Measurements from ENCODE around the gene GCK. TPM values are rescaled to one million over a fixed set of nuclear protein-coding genes. Genes with fewer than 3 reads are reported as not detected.
"Not testable (repeated sequence)": the region's sequence is repeated elsewhere in the genome, so short reads cannot be mapped to it uniquely, and the experiment has no call there.

The GCK gene
- total RNA-seq, 2 donors from 2014 or later, result 0.51 to 0.81 TPM

- intact Hi-C loops (cut with DNase I), result loop anchor here in 1 of 2 donors (5.0 kb wide), 1 partner anchor 113 kb away; no protein-coding TSS in a partner anchor
- DNase-seq (ENCODE audit: low spot score), result no peak
These were observed 994 bp upstream of the GCK start for GRCh38 chr7:44189993-44190872.

DNA sequence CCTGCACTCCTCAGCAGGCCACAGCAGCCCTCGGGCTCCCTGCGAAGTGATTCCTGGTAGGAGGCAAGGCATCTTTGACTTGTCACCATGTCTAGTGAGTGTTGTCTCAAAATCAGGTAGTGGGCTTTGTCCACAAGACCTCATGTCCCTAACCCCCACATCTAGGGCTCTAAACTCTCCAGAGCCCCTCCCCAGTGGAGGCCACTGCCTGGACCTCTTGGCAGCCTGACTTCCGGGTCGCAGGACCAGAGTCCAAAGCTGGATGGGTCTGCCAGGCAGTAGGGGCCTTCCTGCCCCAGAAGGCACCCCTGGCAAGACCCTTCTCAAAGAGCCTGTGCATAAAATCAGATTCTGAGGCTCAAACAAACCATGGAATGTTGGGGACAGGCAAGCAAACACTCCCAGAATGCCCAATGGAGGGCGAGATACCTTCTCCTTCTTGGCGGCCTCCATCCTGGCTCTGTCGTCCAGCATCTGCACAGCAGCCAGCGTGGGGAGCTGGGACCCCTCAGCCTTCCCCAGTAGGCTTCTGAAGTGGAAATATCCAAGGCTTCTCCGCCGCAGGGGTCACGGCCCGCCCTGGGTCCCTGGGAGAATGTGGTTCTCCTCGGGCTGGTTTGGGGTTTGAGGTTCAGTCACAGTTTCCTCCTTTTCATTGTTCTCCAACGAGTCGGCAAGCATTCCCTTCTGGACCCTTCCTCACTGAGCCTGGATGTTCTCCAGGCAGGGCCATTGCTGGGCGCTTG is 586 bp downstream of the GCK start:
- DNase-seq (ENCODE audit: low spot score), result no peak
- intact Hi-C loops (cut with DNase I), result no loop called here

GRCh38 chr7:44187636-44188416 is 1.4 kb downstream of the GCK start:
- DNase-seq (ENCODE audit: low spot score), result no peak
- intact Hi-C loops (cut with DNase I), result no loop called here

GRCh38 chr7:44186736-44187135 is 2.5 kb downstream of the GCK start:
- intact Hi-C loops (cut with DNase I), result no loop called here
- DNase-seq (ENCODE audit: low spot score), result no peak

GRCh38 chr7:44185729-44186128 is 3.5 kb downstream of the GCK start:
- no peak for DNase-seq (ENCODE audit: low spot score)
- intact Hi-C loops (cut with DNase I), result no loop called here

DNA sequence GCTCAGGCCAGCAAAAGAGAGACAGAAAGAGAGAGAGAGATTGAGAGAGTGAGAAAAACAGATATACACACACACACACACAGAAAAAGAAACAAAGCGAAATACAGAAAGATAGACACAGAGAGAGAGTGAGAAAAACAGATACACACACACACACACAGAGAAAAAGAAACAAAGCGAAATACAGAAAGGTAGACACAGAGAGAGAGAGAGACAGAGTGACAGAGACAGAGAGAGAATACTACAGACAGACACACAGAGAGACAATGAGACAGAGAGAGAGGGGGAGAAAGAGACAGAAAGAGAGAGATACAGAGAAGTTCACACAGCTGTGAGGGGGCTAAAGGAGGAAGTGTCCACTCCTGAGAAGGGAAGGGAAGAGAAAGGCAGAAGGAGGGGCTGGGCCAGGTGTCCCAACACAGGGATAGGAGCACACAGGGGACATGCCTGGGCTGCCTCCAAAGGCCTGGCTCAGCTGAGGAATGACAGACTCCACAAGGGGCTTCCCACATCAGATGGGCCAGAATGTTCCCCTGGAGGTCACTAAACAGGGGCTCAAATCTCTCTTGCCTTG is 4.3 kb downstream of the GCK start:
- intact Hi-C loops (cut with DNase I), result loop anchor here in 1 of 2 donors (1.0 kb wide), 1 partner anchor 32 kb away; no protein-coding TSS in a partner anchor
- no peak for DNase-seq (ENCODE audit: low spot score)

- intact Hi-C loops (cut with DNase I), result loop anchor here in 1 of 2 donors (1.0 kb wide), 1 partner anchor 33 kb away; no protein-coding TSS in a partner anchor
- no peak for DNase-seq (ENCODE audit: low spot score)
These were observed 4.9 kb downstream of the GCK start for GRCh38 chr7:44184206-44184872.

GRCh38 chr7:44183386-44183785 is 5.9 kb downstream of the GCK start:
- intact Hi-C loops (cut with DNase I), result no loop called here
- no peak for DNase-seq (ENCODE audit: low spot score)

- intact Hi-C loops (cut with DNase I), result no loop called here
- no peak for DNase-seq (ENCODE audit: low spot score)
These were observed 6.4 kb downstream of the GCK start for GRCh38 chr7:44182827-44183226.

DNA sequence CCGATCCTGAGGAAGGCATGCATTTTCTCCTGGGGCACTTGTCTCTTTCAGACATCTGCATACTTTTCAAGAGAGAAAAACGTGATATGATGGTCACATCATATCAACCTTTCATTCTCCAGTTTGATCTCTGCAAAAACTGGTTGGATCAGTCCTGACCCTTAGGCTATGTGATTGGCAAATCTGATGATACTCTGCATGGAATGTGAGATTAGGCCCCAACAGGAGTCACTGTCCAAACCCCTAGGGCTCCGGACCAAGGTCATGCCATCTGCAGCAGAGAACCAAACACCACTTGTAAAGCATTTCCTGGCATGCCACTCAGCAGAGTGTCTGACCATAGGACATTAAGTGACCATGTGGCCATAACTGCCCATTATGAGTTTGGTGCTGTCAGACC is 8.6 kb downstream of the GCK start:
- intact Hi-C loops (cut with DNase I), result no loop called here
- no peak for DNase-seq (ENCODE audit: low spot score)

DNA sequence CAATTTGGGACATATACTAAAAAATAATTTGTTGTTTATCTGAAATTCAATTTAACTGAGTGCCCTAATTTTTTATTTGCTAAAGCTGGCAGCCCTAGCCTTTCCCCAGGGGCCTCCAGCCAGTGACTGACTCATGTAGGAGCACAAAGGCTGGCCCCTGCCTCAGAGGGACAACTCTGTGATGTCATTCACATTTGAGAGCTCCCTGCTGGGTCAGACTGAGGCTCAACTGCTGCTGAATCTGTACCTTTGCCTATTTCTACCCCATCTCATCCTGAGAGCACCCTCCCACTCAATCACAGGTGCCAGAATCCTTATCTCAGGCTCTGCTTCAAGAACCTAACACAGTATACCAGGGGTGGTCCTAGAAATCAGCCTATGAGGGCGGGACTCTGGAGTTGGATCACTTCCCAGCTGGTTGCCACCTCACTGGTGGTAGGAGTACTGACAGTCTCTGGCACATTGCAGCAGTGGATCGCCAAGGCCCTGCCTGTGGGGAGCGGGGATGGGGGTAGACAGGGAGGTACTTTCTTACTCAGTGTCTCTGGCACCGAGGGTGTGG is 11.6 kb downstream of the GCK start:
- no peak for DNase-seq (ENCODE audit: low spot score)
- intact Hi-C loops (cut with DNase I), result no loop called here

GRCh38 chr7:44176486-44176885 is 12.8 kb downstream of the GCK start:
- no peak for DNase-seq (ENCODE audit: low spot score)
- intact Hi-C loops (cut with DNase I), result no loop called here

GRCh38 chr7:44175730-44176129 is 13.5 kb downstream of the GCK start:
- intact Hi-C loops (cut with DNase I), result no loop called here
- peak; percentile 38 for DNase-seq (ENCODE audit: low spot score)

DNA sequence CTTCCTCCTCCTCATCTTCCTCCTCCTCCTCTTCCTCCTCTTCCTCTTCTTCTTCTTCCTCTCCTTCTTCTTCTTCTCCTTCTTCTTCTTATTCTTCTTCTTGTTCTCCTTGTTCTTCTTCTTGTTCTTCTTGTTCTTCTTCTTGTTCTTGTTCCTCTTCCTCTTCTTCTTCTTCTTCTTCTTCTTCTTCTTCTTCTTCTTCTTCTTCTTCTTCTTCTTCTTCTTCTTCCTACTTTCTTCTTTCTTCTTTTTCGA is 14.6 kb downstream of the GCK start:
- intact Hi-C loops (cut with DNase I); DNase-seq (ENCODE audit: low spot score): not testable (repeated sequence)

GRCh38 chr7:44173911-44174693 is 15.1 kb downstream of the GCK start:
- intact Hi-C loops (cut with DNase I), result no loop called here
- no peak for DNase-seq (ENCODE audit: low spot score)

DNA sequence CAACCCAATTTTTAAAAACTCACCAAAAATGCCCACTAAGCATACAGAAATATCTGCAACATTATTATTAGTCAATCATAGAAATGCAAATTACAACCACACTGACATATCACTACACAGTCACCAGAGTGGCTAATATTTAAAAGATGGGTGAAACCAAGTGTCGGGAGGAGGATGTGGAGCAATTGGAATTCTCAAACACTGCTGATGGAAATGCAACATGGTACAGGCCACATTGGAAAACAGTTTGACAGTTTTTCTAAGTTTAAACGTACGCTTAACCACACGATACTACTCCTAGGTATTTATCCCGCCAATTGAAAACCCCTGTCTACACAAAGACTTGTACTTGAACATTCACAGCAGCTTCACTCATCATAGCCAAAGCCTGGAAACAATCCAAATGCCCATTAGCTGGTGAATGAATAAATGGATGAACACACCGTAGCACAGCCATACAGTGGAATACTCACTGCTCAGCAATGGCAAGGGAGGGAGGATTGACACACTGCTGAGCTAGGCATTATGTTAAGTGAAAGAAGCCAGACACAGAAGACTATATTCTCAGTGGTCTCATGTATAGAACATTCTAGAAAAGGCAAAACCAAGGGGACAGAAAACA is 16.3 kb downstream of the GCK start:
- DNase-seq (ENCODE audit: low spot score), result no peak
- intact Hi-C loops (cut with DNase I), result no loop called here

DNA sequence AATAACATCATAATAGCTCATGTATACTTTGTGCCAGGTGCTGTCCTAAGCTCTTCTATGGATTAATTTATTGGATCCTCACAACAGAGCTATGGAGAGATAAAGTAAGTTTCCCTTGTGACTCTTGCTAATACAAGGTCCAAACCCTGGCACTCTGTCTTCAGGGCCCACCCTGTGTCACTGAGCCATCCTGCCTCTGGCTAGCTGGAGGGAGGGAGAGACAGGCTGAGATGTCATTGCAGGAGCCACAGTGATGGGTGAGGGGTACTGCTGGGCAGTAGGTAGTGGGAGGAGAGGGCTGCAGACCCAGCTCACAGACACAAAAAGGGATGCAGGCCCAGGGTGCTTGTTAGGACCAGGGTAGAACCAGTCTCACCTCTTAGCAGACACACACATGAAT is 16.9 kb downstream of the GCK start:
- DNase-seq (ENCODE audit: low spot score), result peak; percentile 35
- intact Hi-C loops (cut with DNase I), result no loop called here

GRCh38 chr7:44171901-44172300 is 17.3 kb downstream of the GCK start:
- DNase-seq (ENCODE audit: low spot score), result peak; percentile 30
- intact Hi-C loops (cut with DNase I), result not testable (repeated sequence)

Data from posterior vena cava (tissue), 2 donors.